ENCODE measurements around the gene DPAGT1.

DNA sequence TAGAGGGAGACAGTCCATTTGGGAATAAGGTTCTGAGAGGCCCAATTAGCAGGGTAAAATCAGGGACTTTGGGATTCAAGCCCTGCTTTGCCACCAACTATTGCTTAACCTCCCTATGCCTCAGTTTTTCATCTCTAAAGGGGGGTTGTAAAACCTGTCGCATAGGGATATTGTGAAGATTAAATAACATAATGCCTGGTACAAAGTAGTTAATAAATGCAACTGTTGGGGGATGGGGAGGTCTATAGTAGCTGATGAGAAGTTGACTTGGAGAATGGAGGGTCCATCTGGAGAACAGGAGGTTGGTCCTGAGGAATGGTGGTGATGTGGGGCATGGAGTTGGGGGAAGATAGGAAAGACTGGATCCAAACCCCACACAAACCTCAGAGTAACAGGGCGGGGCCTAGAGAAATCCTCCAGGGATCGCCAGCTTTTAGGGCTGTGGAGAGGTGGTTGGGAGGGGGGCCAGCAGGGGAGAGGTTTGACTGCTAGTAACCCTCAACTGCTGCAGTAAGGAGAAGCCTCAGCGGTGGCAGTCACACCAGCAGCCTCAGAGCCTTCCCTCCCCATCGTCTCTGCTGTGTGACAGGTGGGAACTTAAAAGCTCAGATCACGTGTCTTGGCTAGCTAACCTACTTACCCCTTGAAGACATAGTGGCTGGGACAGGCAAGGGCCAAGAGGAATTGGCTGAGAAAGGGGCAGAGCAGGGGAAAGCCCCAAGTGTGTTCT, 46.1 kb upstream of the DPAGT1 start:
- TF ChIP-seq CTCF (conservative IDR thresholded peaks at IDR 0.05; ENCODE audit: low read depth in 2 of 2) (no peak), POLR2AphosphoS5 (IDR thresholded peaks at IDR 0.05; ENCODE audit: low read depth) (no peak), EZH2phosphoT487 (IDR thresholded peaks at IDR 0.05; ENCODE audit: unreplicated experiment) (no peak), REST (IDR thresholded peaks at IDR 0.05; ENCODE audit: unreplicated experiment) (no peak), EZH2 (IDR thresholded peaks at IDR 0.05; ENCODE audit: low read depth, unreplicated experiment) (no peak), CREB1 (CRISPR knock-in tag; IDR thresholded peaks at IDR 0.05; ENCODE audit: low read depth) (no peak), JUNB (IDR thresholded peaks at IDR 0.05; ENCODE audit: unreplicated experiment) (no peak), ZNF114 (CRISPR knock-in tag; IDR thresholded peaks at IDR 0.05) (no peak), STAT1 (IDR thresholded peaks at IDR 0.05; ENCODE audit: unreplicated experiment) (no peak), ZNF462 (CRISPR knock-in tag; IDR thresholded peaks at IDR 0.05) (no peak)
- TF ChIP-seq, protein P1, sequence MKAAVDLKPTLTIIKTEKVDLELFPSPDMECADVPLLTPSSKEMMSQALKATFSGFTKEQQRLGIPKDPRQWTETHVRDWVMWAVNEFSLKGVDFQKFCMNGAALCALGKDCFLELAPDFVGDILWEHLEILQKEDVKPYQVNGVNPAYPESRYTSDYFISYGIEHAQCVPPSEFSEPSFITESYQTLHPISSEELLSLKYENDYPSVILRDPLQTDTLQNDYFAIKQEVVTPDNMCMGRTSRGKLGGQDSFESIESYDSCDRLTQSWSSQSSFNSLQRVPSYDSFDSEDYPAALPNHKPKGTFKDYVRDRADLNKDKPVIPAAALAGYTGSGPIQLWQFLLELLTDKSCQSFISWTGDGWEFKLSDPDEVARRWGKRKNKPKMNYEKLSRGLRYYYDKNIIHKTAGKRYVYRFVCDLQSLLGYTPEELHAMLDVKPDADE (IDR thresholded peaks at IDR 0.05) = no peak

Data from GM23338 (cell line).